Type B pancreatic cell (in vitro differentiated cells): ENCODE data around the gene CEP250. TPM values are rescaled to one million over a fixed set of nuclear protein-coding genes. Genes with fewer than 3 reads are reported as not detected.
A peak's percentile ranks its signal among the peaks of the same experiment; 100 is the strongest.

Experiments used
- DNase-seq: peaks from one replicate; pipeline ENCODE4 v3.0.0; 2021; ENCODE audit warnings: mixed read lengths; ENCODE audit not compliant: unreplicated experiment; ENCODE audit errors: extremely low spot score
- H3K27ac Mint-ChIP-seq: 2 replicates; pipeline ENCODE4 v1.8.0; 2021; ENCODE audit warnings: mild to moderate bottlenecking, mixed read lengths
- H3K27me3 Mint-ChIP-seq: 2 replicates; pipeline ENCODE4 v1.8.0; 2021; ENCODE audit warnings: mixed read lengths
- H3K36me3 Mint-ChIP-seq: 2 replicates; pipeline ENCODE4 v1.8.0; 2021; ENCODE audit warnings: mixed read lengths
- H3K4me1 Mint-ChIP-seq: one replicate; pipeline ENCODE4 v1.8.0; 2021; ENCODE audit warnings: mixed read lengths; ENCODE audit not compliant: unreplicated experiment
- H3K4me3 Mint-ChIP-seq: 2 replicates; pipeline ENCODE4 v1.8.0; 2021; ENCODE audit warnings: mild to moderate bottlenecking, mixed read lengths
- H3K9me3 Mint-ChIP-seq: 2 replicates; pipeline ENCODE4 v1.8.0; 2021; ENCODE audit warnings: mixed read lengths
- total RNA-seq: library from RNA; stranded (reverse); gene quantifications from 2 replicates; pipeline ENCODE4 v1.2.1, GENCODE V29; 2021; ENCODE audit warnings: low replicate concordance
- TF ChIP-seq, protein P1 (sequence below): fragments of 200-600 bp; sonication (generic); conservative IDR thresholded peaks from 2 replicates; pipeline ENCODE4 v1.5.0; 2021; ENCODE audit warnings: antibody characterized with exemption, mild to moderate bottlenecking

The CEP250 gene
- total RNA-seq, 1 donor from 2014 or later: 57.1 TPM

DNA sequence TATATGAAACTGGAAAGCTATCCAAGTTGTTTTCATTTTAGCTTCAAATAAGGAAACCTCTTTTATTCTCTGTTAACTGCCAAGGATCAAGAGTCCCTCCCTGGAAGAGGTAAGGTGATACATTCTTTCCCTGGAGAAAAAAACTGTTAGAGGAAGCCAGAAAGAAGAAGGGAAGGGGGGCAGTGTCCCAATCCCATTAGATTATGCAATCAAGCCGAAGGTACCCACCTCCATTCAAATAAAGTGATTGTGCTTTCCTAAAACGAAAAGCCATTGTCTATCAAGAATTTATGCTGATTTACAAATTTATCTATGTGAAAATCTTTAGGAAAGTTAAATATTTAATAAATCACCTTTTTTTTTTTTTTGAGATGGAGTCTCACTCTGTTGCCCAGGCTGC, 34.1 kb upstream of the CEP250 start:
- Mint-ChIP-seq H3K27me3 (peaks cover 19% of the 10 kb centered on the region), H3K4me3 (no peak overlapping the region), H3K4me1 (no peaks in the 10 kb centered on the region), H3K27ac (no peak overlapping the region), H3K9me3 (no peaks in the 10 kb centered on the region), H3K36me3 (no peaks in the 10 kb centered on the region)
- TF ChIP-seq, protein P1, sequence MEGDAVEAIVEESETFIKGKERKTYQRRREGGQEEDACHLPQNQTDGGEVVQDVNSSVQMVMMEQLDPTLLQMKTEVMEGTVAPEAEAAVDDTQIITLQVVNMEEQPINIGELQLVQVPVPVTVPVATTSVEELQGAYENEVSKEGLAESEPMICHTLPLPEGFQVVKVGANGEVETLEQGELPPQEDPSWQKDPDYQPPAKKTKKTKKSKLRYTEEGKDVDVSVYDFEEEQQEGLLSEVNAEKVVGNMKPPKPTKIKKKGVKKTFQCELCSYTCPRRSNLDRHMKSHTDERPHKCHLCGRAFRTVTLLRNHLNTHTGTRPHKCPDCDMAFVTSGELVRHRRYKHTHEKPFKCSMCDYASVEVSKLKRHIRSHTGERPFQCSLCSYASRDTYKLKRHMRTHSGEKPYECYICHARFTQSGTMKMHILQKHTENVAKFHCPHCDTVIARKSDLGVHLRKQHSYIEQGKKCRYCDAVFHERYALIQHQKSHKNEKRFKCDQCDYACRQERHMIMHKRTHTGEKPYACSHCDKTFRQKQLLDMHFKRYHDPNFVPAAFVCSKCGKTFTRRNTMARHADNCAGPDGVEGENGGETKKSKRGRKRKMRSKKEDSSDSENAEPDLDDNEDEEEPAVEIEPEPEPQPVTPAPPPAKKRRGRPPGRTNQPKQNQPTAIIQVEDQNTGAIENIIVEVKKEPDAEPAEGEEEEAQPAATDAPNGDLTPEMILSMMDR: no peak
- DNase-seq: no peak

DNA sequence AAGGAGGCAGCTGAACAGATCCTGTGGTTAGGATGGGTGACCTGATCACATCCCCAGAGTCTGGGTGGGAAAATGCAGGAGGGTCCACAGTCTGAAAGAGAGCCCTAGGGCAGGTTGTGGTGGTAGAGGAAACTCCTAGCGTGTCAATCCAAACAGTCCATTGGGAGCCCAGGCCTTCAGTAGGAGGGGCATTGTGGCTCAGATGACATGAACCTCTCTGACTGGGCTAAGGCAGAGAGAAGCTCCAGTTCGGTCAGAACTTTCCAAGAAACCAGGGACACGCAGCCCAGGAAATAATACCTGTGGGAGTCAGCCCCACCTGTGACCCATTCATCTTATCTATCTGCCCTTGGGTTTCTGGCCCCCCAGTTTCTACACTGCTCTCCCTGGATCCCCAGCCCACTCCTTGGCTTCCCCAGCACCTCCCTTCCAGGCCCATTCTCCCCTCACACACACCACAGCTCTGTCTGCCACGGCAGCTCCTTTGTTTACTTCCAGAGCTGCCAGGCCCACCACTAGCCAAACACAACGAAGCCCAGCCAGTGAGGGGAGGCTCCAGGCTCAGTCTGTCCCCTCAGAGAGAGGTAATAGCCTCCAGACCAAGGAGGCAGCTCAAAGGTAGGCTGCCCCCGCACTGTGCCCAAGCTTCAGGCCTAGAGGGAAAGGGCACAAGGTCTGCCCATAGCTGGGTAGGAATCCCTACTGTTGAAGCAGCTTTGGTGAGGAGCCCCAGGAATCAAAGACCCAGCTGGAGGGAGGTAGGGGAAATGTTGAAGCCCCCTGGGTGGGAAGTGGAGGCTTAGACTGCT, 23.6 kb upstream of the CEP250 start:
- Mint-ChIP-seq H3K4me1 (peaks cover 13% of the 10 kb centered on the region), H3K4me3 (no peak overlapping the region), H3K27ac (peak overlapping the region; percentile 21), H3K27me3 (no peaks in the 10 kb centered on the region), H3K9me3 (no peaks in the 10 kb centered on the region), H3K36me3 (no peaks in the 10 kb centered on the region)
- TF ChIP-seq, protein P1: no peak
- no peak for DNase-seq

DNA sequence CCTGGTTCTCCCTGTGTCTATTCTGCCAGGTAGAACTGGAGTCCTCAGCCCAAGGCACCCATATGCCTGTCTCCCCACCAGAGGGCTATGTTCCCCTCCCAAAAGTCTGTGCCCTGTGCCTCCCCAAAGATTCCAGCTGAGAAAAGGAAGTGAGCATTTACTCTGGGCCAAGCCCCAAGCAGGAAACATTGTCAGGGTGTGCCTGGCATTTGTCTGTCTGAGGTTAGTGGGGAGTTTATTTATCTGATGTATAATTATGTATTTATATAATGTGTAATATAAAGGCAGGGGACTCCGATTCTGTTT, 23.0 kb upstream of the CEP250 start:
- Mint-ChIP-seq H3K36me3 (no peaks in the 10 kb centered on the region), H3K9me3 (no peaks in the 10 kb centered on the region), H3K27me3 (no peaks in the 10 kb centered on the region), H3K4me3 (no peak overlapping the region), H3K27ac (peak overlapping the region; percentile 18), H3K4me1 (peaks cover 14% of the 10 kb centered on the region)
- TF ChIP-seq, protein P1: no peak
- DNase-seq: no peak

DNA sequence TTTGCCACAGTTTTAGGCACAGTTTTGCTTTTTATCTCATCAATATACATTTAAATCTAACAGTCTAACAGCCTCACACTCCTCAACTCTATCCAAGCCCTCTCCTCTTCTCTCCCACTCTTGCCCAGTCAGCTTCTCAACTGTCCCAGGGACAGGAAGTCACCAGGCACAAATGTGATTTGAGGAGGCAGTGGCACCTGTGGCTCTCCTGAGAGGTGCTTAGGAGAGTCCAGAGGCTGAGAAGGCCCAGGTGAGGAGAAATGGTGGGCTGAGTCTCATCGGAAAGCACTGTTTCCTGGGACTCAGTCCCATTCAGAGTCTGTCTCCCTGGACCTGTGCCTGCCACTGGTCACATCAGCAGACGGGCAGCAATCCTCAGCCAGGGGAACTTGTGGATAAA, 22.1 kb upstream of the CEP250 start:
- Mint-ChIP-seq H3K27me3 (no peaks in the 10 kb centered on the region), H3K36me3 (no peaks in the 10 kb centered on the region), H3K4me3 (no peak overlapping the region), H3K27ac (no peak overlapping the region), H3K9me3 (no peaks in the 10 kb centered on the region), H3K4me1 (peaks cover 20% of the 10 kb centered on the region)
- TF ChIP-seq, protein P1: no peak
- no peak for DNase-seq

DNA sequence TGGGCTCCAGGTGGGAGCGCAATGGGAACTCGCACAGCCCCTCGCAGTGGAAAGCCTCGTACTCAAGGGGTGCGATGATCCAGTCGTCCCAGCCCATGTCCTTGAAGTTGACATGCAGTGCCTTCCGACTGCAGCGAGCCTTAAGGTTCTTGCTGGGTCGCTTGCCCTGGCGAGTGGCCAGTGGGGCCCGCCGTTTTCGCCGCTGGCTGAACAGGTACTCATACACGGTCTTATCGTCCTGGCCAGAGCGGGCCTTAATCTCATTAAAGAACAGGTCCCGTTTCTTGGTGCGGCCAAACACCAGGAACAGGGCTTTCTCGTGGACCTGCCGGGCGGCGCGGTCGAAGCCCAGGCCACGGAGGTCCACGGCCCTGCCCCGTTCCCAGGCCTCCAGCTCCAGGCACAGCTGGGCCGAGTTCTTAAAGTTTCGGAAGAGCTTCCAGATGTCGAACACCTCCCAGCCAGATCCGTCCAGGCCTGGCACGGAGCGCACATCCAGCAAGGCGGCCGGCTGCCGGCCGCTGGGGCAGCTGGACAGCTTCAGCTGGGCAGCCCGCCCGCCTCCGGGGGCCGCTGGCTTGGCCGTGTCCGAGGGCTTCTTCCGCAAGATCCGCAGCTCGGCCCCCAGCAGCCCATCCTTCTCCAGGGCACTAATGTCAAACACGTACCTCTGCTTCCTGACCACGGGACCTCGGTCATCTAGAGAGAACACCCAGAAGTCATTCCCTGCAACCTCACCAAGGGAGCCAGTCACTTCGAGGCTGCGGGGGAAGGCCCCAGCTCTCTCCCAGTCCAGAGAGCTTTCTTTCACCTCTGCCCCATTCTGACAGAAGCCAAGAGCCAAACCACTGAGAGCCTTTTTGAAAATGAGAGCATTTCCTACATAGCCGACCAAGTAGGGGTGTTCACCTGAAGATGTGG, 21.1 kb upstream of the CEP250 start:
- Mint-ChIP-seq H3K27me3 (no peaks in the 10 kb centered on the region), H3K4me3 (no peak overlapping the region), H3K36me3 (no peaks in the 10 kb centered on the region), H3K27ac (no peak overlapping the region), H3K4me1 (peaks cover 27% of the 10 kb centered on the region), H3K9me3 (no peaks in the 10 kb centered on the region)
- TF ChIP-seq, protein P1: no peak
- DNase-seq: no peak
